G401 (cell line): ENCODE data around the gene CBLC. TPM values are rescaled to one million over a fixed set of nuclear protein-coding genes. Genes with fewer than 3 reads are reported as not detected.
A peak's percentile ranks its signal among the peaks of the same experiment; 100 is the strongest.

Experiments used
- DNase-seq: peaks from one replicate; pipeline ENCODE4 v3.0.0-alpha.2; 2015; ENCODE audit warnings: low spot score
- in situ Hi-C: cut with HindIII; loops from 2 replicates; pipeline ENCODE4 v1.10.0; 2016; ENCODE audit warnings: low sequenced_read_pairs, mixed read lengths
- total RNA-seq: library from RNA; depleted of rRNA; stranded (reverse); fragments of >200 nt; shearing (Covaris generic); gene quantifications from 2 replicates; pipeline ENCODE4 v1.2.3, GENCODE V29; 2014

The CBLC gene
- total RNA-seq, 1 experiment from 2014 or later = not detected

DNA sequence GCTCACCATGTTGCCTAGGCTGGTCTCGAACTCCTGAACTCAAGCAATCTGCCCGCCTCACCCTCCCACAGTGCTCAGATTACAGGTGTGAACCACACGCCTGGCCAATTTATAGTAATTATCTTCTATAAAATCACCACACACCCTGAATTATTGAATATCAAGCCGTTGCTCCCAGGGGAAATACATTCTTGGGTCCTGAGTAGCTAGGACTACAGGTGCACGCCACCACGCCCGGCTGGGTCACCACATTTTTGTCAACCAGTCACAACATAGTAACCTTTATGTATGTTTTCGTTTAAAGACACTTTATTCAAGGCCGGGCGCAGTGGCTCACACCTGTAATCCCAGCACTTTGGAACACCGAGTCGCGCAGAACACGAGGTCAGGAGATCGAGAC, 8.3 kb downstream of the CBLC start:
- in situ Hi-C loops = no loop called here

DNA sequence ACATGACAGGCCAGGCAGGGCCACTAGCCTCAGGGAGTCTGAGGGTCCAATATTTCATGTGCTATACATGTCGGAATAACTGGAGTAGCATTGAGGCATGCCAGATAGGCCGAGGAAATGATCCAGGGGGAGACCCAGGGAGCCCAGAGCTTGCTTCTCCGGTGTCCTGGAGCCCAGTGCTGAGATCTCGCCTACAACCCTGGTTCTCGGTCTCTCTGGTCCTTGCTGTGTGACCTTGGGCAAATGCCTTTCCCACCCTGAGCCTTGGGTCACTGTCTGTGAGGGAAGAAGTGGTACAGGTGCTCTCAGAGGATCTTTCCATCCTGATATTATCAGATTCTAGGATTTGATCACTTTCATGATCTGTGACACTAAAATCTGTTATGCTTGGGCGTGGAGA, 11.3 kb downstream of the CBLC start:
- in situ Hi-C loops = no loop called here
- no peak for DNase-seq

More for the DNA sequence above, 8.3 kb downstream of the CBLC start:
- no peak for DNase-seq

- DNase-seq = no peak
- in situ Hi-C loops = no loop called here
Observed at GRCh38 chr19:44789943-44790483, 12.3 kb downstream of the CBLC start.

GRCh38 chr19:44792281-44792680, 14.6 kb downstream of the CBLC start:
- in situ Hi-C loops = no loop called here
- DNase-seq = no peak

DNA sequence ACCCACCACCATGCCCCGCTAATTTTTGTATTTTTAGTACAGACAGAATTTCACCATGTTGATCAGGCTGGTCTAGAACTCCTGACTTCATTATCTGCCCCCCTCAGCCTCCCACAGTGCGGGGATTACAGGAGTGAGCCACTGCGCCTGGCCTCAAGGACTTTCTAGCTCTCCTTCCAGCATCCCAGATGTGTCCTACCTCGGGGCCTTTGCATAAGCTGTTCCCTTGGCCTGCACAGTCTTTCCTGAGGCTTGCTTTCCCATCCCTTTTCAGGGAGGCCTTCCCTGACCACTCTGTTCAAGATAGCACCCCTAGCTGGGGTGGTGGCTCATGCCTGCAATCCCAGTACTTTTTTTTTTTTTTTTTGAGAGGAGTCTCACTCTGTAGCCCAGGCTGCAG, 16.9 kb downstream of the CBLC start:
- in situ Hi-C loops = no loop called here
- no peak for DNase-seq

- DNase-seq = no peak
- in situ Hi-C loops = no loop called here
Observed at GRCh38 chr19:44795398-44795987, 17.8 kb downstream of the CBLC start.

DNA sequence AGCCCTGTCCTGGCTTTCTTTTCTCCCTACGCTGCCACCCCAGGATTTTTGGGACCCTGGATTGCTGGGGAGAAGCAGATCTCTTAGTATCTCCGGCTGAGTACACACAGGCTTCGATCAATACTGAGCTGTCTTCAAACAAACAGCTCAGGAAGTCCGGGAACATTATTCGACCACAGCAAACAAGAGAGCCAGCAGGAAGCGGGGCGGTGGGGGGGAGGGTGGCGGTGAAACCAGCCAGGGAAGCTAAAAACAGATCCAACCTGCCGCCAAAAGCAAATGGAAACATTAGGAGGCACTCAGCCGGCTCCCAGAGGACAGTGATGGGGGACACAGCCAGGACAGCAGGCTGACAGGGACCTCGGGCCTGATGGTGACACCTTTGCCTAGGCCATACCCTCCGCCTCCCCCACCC, 19.0 kb downstream of the CBLC start:
- DNase-seq = peak; percentile 10
- in situ Hi-C loops = no loop called here

- in situ Hi-C loops = no loop called here
- no peak for DNase-seq
Observed at GRCh38 chr19:44799627-44800346, 22.1 kb downstream of the CBLC start.

DNA sequence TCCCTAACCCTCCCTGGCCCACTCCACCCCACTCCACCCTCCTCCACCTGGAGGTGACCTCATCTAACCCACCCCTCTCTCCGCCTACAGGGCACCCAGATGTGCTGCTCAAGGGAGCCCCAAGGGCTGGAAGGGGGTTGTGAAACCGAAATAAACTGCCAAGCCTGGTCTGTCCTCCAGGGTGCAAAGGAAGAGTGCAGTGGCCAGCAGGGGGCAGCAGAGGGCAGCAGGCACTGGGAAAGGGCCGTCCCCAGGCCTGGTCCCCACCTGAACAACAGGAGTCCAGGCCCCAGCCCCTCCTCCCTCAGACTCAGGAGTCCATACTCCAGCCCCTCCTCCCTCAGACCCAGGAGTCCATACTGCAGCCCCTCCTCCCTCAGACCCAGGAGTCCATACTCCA, 22.8 kb downstream of the CBLC start:
- peak; percentile 52 for DNase-seq
- in situ Hi-C loops = no loop called here

DNA sequence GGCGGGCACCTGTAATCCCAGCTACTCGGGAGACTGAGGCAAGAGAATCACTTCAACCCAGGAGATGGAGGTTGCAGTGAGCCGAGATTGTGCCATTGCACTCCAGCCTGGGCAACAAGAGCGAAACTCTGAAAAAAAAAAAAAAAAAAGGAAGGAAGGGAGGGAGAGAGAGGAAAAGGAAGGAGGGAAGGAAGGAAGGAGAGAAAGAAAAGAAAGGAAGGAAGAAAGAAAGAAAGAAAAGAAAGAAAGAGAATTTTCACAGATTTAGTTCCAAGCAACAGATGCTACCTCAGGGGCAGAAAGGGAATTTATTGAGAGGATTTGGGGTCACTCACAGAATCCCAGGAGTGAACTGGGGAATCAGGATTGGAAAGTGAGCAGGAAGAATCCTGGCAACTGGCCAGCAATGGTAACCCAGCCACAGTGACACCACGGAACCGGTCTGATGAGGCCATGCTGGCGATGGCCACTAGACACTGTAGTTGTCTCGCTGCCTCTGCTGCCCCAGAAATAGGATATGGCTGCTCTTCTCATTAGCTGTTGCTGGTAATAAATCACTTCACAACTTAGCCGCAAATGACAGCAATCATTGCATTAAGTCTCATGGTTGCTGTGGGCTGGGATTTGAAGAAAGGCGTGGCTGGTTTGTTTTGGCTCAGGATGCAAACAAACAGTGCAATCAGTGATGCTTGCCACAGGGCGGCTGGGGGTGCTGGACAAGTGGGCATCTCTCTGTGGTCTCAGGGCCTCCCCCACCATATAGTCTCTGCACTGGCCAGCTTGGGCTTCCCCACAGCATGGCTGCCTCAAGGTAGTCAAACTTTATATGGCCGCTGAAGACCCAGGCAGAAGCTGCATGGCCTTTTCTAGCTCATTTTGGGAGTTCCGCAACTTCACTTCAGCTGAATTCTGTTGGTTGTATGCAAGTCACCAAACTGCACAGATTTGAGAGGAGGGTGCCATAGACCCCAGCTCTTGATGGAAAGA, 26.0 kb downstream of the CBLC start:
- in situ Hi-C loops = no loop called here
- DNase-seq = no peak

- no peak for DNase-seq
- in situ Hi-C loops = no loop called here
Observed at GRCh38 chr19:44806291-44806690, 28.6 kb downstream of the CBLC start.

- in situ Hi-C loops = no loop called here
- no peak for DNase-seq
Observed at GRCh38 chr19:44807162-44807561, 29.5 kb downstream of the CBLC start.

- DNase-seq = peak; percentile 39
- in situ Hi-C loops = no loop called here
Observed at GRCh38 chr19:44807652-44808462, 30.2 kb downstream of the CBLC start.

DNA sequence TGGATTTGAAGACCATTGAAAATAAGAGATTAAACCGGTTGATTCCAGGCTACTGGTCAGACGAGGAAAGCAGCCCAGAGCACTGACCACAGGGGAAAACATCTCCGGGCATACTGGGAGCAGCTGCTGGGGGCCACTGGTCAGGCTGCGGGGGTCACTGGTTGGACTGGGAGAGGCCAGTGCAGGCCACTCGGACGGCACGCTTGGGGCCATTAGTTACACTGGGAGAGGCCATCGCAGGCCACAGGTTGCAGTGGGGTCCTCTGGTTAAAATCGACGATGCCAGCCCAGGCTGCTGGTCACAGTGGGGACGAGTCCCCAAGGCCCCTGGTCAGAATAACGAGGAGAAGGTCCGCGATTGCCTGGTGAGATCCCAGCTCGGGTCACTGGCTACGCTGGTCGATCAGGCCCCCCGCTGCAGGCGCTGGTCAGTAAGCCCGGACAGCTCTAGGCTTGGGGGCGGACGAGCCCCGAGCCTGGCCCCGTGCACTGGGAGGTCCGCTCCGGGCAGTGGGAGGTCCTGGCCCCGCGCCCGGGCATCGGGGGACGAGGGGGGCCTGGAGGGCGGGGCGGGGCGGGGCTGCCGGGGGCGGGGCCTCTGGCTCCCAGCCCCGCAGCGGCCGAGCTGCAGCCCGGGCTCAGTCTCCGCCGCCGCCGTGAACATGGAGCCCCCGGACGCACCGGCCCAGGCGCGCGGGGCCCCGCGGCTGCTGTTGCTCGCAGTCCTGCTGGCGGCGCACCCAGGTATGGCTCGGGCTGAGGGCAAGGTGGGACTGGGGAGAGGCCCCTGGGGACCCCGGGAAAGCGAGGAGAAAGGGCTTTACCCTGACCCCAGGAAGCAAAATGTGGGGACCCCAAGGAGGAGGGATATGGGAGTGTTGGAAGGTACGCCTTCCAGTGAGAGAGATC, 31.0 kb downstream of the CBLC start, which contains the start of gene BCAM:
TSS of gene BCAM (plus strand) at position 641 of the 909 bp plus-strand sequence. CDS start at position 663, 22 bp downstream.
- in situ Hi-C loops = no loop called here
- DNase-seq = peak; percentile 9

DNA sequence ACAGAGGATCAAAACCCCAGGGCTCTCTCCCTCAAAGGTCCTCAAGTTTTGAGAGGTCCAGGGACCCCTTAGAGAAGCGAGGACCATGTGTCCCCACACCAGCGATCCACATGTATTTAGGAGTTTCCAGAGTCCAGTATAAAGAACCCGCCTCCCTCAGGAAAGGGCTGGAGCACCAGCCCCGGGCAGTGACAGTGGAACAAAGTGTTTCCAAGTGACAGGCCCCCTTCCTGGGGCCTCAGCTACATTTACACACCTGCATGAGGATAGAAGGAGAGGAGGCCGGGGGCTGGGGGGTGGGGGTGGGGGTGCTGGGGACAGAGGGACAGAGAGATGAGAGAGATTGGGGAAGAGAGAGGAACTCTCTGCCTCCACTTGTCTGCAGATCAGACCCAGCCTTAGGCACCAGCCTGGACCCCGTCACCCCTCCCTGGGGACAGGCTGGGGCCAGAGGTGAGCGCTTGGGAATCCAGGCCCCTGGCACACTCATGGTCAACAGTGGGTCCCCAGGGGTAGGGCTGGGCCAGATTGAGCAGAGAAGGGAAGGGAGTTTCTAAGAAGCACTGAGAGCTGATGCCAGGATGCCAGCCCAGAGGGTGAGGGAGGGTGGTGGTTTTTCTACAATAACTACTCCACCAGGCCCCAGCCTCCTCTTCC, 32.0 kb downstream of the CBLC start:
- in situ Hi-C loops = no loop called here
- DNase-seq = no peak

GRCh38 chr19:44810234-44811121, 32.8 kb downstream of the CBLC start:
- DNase-seq = no peak
- in situ Hi-C loops = no loop called here

DNA sequence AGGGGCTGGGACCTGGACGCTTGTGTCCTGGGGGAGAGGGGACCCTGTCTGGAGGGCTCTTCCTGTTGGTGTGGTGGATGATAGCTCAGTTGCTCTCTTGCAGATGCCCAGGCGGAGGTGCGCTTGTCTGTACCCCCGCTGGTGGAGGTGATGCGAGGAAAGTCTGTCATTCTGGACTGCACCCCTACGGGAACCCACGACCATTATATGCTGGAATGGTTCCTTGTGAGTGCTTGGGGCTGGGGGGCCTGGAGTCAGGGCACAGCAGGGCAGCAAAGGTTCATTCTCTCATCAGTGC, 33.4 kb downstream of the CBLC start:
- no peak for DNase-seq
- in situ Hi-C loops = no loop called here
